Nephron (organoid): ENCODE results near the gene LYVE1.

Experiments used
- H3K27ac Mint-ChIP-seq, 3 experiments: 2 replicates each; pipeline ENCODE4 v1.8.0; 2020; ENCODE audit warnings: mixed read lengths in 3 of 3, mild to moderate bottlenecking in 2 of 3, moderate library complexity in 1 of 3
- H3K27me3 Mint-ChIP-seq: 2 replicates; pipeline ENCODE4 v1.8.0; 2021; ENCODE audit warnings: low read depth, mild to moderate bottlenecking, moderate library complexity, mixed read lengths
- H3K36me3 Mint-ChIP-seq: 2 replicates; pipeline ENCODE4 v1.8.0; 2020; ENCODE audit warnings: low read depth, mixed read lengths
- H3K4me1 Mint-ChIP-seq: 2 replicates; pipeline ENCODE4 v1.8.0; 2020; ENCODE audit warnings: mixed read lengths
- H3K4me3 Mint-ChIP-seq, 3 experiments: 2 replicates each; pipeline ENCODE4 v1.8.0; 2020; ENCODE audit warnings: mild to moderate bottlenecking in 3 of 3, mixed read lengths in 3 of 3, moderate library complexity in 2 of 3
- H3K9me3 Mint-ChIP-seq: 2 replicates; pipeline ENCODE4 v1.8.0; 2020; ENCODE audit warnings: mixed read lengths
- TF ChIP-seq, protein P1 (sequence below), 3 experiments: fragments of 200-600 bp; sonication (generic); IDR thresholded peaks; one replicate each; pipeline ENCODE4 v1.5.0; 2021; ENCODE audit warnings: antibody characterized with exemption in 3 of 3; ENCODE audit not compliant: unreplicated experiment in 3 of 3

The LYVE1 gene

DNA sequence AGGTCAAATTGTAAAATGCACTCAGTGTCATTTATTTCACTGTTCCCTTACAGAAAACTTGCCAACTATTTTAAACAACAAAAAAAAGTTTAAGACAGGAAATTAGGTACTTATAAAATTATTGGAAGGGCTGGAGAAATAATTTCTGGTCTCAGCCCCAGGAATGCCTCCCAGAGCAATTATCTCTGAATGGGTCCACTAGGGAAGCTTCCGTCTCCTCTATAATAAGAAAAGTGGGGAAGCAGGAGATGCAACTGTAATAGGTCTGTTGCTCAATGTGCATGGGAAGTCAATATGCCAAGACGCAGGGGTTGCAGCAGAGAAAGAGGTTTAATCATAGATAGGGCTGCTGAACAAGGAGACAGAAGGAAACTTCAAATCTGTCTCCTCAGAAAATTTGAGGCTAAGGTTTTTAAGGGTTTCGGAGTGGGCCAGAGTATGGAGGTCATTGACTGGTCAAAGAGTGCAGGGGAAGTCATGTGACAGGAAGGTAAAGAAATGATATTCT, 16.6 kb downstream of the LYVE1 start:
- Mint-ChIP-seq H3K36me3 (no peaks in the 10 kb centered on the region), H3K27ac (no peak overlapping the region), H3K4me1 (no peaks in the 10 kb centered on the region), H3K4me3 (no peak overlapping the region), H3K27me3 (peaks cover 14% of the 10 kb centered on the region), H3K9me3 (peaks cover 6% of the 10 kb centered on the region)
- TF ChIP-seq, protein P1, sequence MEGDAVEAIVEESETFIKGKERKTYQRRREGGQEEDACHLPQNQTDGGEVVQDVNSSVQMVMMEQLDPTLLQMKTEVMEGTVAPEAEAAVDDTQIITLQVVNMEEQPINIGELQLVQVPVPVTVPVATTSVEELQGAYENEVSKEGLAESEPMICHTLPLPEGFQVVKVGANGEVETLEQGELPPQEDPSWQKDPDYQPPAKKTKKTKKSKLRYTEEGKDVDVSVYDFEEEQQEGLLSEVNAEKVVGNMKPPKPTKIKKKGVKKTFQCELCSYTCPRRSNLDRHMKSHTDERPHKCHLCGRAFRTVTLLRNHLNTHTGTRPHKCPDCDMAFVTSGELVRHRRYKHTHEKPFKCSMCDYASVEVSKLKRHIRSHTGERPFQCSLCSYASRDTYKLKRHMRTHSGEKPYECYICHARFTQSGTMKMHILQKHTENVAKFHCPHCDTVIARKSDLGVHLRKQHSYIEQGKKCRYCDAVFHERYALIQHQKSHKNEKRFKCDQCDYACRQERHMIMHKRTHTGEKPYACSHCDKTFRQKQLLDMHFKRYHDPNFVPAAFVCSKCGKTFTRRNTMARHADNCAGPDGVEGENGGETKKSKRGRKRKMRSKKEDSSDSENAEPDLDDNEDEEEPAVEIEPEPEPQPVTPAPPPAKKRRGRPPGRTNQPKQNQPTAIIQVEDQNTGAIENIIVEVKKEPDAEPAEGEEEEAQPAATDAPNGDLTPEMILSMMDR (IDR thresholded peaks at IDR 0.05; ENCODE audit: unreplicated experiment in 3 of 3), result no peak

DNA sequence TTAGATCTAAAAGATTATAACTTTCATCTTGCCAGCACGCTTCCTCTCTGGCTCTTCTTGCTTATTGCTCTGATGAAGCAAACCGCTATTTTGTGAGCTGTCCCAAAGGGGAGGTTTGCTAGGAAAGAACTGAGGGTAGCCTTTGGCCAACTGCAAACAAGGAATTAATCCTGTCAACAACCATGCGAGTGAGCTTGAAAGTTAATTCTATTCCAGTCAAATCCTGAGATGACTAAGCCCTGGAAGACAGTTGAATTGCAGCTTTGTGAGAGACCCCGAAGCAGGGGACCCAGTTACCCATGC, 17.2 kb downstream of the LYVE1 start:
- H3K4me3 Mint-ChIP-seq, result no peak overlapping the region
- no peaks in the 10 kb centered on the region for H3K36me3 Mint-ChIP-seq
- H3K9me3 Mint-ChIP-seq, result peaks cover 6% of the 10 kb centered on the region
- TF ChIP-seq, protein P1 (IDR thresholded peaks at IDR 0.05; ENCODE audit: unreplicated experiment in 3 of 3), result no peak
- H3K27ac Mint-ChIP-seq, result no peak overlapping the region
- peaks cover 10% of the 10 kb centered on the region for H3K27me3 Mint-ChIP-seq
- H3K4me1 Mint-ChIP-seq, result no peaks in the 10 kb centered on the region

DNA sequence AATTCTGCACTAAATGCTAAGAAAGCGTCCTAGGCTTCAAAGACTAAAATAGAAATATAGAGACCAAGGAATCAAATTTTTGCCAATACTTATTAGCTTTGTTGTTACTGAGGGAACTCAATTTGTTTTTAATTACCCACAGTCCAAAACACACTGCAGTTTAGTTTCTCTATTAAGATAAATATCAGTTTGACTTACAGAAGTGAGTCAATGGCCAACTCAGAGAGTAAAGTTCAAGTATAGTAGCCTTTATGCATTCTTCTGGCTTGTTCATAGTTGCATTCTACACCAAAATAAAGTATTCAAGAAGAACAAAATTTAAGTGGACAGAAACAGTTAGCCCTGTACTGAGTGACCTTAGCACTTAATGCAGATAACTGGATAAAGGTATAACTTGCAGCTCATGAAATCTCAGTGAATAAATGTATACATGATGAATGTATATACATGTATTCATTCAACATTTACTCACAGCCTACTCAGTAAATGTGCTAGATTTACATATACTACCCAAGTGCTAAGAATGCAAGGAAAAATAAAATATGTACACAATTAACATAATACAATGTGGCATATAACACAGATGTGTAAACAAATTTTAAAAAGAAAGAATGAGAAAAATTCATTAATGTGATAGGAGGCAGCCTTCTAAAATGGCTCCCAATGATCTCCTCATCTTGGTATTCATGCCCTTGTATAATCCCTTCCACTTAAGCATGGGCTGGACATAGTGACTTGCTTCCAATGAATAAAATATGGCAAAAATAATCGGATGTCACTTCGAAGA, 17.8 kb downstream of the LYVE1 start:
- Mint-ChIP-seq H3K27ac (no peak overlapping the region), H3K36me3 (no peaks in the 10 kb centered on the region), H3K9me3 (peaks cover 6% of the 10 kb centered on the region), H3K4me3 (no peak overlapping the region), H3K27me3 (peaks cover 10% of the 10 kb centered on the region), H3K4me1 (no peaks in the 10 kb centered on the region)
- TF ChIP-seq, protein P1 (IDR thresholded peaks at IDR 0.05; ENCODE audit: unreplicated experiment in 3 of 3), result no peak

DNA sequence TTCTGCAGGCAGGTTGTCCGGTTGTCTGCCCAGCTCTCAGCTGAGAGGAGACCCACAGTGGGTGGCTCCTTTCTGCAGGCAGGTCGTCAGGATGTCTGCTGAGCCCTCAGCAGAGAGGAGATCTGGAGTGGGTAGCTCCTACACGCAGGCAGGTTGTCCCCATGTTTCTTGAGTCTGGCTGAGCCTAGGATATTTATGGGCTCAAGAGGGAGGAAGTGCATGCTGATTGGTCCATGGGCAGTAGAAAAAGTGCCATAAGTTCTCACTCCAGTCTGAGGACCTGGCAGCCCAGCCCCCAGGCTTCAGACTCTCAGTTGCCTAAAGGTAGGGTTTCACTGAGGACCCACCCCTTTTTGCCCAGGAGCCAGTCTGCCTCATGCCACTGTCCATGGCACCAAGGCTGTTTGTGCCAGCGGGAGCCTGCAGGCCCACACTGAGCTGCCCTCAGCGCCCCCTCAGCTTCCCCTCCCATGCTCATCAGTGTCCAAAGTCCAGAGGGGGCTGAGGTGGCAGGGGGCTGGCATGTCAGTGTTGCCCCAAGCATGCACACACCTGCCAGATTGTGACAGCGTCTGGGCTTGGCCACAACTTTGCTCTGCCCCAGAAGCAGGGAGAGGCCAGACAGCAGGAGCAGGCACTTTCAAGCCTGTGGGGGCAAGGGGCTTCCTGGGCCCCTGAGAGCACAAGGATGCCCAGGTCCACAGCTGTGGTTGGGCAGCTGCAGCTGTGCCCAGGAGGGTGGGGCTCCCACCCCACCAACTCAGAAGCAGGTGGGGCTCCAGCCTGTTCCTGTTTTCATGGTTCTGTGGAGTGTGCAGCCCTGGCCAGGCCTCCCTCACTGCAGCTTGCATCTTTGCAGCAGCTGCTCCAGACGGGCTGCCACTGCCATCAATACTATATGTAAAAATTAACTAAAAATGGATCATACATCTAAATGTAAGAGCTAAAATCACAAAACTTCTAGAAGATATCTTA, 23.7 kb downstream of the LYVE1 start:
- no peaks in the 10 kb centered on the region for H3K27me3 Mint-ChIP-seq
- H3K4me1 Mint-ChIP-seq, result peaks cover 5% of the 10 kb centered on the region
- H3K4me3 Mint-ChIP-seq, result no peak overlapping the region
- TF ChIP-seq, protein P1 (IDR thresholded peaks at IDR 0.05; ENCODE audit: unreplicated experiment in 3 of 3), result no peak
- no peak overlapping the region for H3K27ac Mint-ChIP-seq
- no peaks in the 10 kb centered on the region for H3K9me3 Mint-ChIP-seq
- no peaks in the 10 kb centered on the region for H3K36me3 Mint-ChIP-seq

DNA sequence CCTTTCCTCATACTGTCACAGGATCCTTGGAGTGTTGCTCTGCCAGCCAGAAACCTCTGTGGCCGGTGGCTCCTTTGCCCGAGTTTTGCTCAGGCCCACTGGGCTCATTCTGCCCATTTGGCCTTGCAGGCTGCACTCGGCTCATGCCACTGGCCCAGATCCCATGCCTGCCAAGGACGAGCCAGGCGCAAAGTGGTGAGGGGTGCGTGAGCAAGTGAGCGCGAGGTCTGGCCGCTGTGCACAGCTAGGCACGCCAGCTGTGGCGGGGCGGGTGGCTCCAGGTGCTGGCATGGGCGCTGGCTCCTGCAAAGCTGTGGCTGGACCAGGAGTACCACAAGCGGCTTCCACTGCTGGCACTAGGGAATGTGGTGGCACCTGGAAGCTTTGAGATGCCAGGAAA, 24.7 kb downstream of the LYVE1 start:
- TF ChIP-seq, protein P1 (IDR thresholded peaks at IDR 0.05; ENCODE audit: unreplicated experiment in 3 of 3), result no peak
- Mint-ChIP-seq H3K4me1 (peaks cover 9% of the 10 kb centered on the region), H3K9me3 (no peaks in the 10 kb centered on the region), H3K36me3 (no peaks in the 10 kb centered on the region), H3K27ac (no peak overlapping the region), H3K27me3 (no peaks in the 10 kb centered on the region), H3K4me3 (peak overlapping the region in 1 of 3 experiments; percentile 40)
